Measurements from ENCODE around the gene WDR74.

WDR74 gene

DNA sequence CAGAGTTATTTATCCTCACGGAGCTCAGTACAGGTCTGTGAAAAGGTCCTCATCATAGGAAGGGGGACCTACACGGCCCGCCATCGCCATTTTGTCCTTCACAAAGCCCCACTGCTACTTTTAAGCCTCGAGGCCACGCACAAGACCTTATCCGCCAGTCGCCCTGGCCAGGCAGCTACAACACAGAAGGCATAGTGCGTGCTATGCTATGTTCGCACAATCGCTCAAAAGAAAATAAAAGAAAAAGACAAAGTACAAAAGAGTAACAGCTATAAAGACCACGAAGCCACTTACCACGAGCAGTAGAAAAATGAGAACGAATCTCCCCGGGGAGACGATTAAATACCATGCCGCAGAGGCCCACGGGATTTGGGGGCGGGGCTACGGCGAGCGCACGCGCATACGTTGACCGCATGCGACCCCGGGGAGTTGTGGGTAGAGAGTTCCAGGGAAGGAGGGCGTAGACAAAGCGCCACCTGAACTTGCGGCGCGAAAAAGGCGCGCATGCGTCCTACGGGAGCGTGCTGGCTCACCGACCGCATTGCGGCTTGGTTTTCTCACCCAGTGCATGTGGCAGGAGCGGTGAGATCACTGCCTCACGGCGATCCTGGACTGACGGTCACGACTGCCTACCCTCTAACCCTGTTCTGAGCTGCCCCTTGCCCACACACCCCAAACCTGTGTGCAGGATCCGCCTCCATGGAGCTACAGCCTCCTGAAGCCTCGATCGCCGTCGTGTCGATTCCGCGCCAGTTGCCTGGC lies 16.4 kb upstream of the WDR74 start:
- Histone ChIP-seq H3K4me2 (ENCODE audit: low read length) (peak overlapping the region; percentile 94), H3K9ac (no peak overlapping the region), H3K27ac (peak overlapping the region; percentile 61), H3K4me1 (no peaks in the 10 kb centered on the region), H3K9me3 (ENCODE audit: control insufficient read depth, low read length) (no peaks in the 10 kb centered on the region), H3K36me3 (ENCODE audit: control insufficient read depth, insufficient read depth, low read length) (no peaks in the 10 kb centered on the region), H3K79me2 (peaks cover 4% of the 10 kb centered on the region), H3K27me3 (ENCODE audit: control insufficient read depth, insufficient read depth, low read length) (no peaks in the 10 kb centered on the region), H3K4me3 (ENCODE audit: low read depth, low read length) (peak overlapping the region; percentile 97), H2AFZ (peak overlapping the region; percentile 95)
- TF ChIP-seq, protein P1, sequence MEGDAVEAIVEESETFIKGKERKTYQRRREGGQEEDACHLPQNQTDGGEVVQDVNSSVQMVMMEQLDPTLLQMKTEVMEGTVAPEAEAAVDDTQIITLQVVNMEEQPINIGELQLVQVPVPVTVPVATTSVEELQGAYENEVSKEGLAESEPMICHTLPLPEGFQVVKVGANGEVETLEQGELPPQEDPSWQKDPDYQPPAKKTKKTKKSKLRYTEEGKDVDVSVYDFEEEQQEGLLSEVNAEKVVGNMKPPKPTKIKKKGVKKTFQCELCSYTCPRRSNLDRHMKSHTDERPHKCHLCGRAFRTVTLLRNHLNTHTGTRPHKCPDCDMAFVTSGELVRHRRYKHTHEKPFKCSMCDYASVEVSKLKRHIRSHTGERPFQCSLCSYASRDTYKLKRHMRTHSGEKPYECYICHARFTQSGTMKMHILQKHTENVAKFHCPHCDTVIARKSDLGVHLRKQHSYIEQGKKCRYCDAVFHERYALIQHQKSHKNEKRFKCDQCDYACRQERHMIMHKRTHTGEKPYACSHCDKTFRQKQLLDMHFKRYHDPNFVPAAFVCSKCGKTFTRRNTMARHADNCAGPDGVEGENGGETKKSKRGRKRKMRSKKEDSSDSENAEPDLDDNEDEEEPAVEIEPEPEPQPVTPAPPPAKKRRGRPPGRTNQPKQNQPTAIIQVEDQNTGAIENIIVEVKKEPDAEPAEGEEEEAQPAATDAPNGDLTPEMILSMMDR (IDR thresholded peaks at IDR 0.05), result no peak

DNA sequence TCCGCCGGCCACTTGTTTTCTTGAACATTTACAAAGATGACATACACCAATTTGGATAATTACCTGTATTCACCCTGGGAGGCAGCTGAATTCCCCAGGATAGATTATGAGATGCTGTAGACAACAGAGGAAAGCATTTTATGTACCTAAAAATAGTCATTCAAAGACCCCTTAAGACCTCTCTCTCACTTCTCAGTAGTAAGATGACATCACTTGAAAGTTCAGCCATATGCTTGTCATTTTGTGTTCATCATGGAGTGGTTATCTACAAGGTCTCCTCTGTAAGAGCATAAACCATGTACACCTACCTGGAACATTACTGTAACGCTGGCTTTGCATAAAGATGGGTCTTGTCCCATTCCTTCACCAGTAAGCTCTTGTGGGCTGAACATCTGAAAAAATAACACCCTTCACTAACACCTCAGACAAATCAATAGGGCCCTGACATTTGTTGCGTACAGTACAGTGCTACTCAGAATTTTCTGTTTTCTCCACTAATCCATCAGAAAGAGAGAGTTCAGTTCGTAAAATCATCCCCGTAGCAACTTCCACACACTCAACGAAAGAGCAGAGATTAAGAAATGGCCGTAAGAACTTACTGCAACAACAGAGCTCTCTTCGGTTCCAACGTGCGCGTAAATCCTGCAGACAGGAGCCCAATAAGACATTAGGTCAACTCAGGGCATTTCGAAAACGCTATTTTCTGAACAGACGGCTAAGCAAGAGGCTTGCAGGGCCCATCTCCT lies 15.6 kb upstream of the WDR74 start:
- Histone ChIP-seq H3K36me3 (ENCODE audit: control insufficient read depth, insufficient read depth, low read length) (no peaks in the 10 kb centered on the region), H3K4me2 (ENCODE audit: low read length) (peak overlapping the region; percentile 94), H3K4me1 (no peaks in the 10 kb centered on the region), H3K9ac (no peak overlapping the region), H3K4me3 (ENCODE audit: low read depth, low read length) (peak overlapping the region; percentile 97), H2AFZ (peak overlapping the region; percentile 59), H3K27me3 (ENCODE audit: control insufficient read depth, insufficient read depth, low read length) (no peaks in the 10 kb centered on the region), H3K27ac (peak overlapping the region; percentile 61), H3K79me2 (peaks cover 4% of the 10 kb centered on the region), H3K9me3 (ENCODE audit: control insufficient read depth, low read length) (no peaks in the 10 kb centered on the region)
- TF ChIP-seq, protein P1 (IDR thresholded peaks at IDR 0.05), result no peak

DNA sequence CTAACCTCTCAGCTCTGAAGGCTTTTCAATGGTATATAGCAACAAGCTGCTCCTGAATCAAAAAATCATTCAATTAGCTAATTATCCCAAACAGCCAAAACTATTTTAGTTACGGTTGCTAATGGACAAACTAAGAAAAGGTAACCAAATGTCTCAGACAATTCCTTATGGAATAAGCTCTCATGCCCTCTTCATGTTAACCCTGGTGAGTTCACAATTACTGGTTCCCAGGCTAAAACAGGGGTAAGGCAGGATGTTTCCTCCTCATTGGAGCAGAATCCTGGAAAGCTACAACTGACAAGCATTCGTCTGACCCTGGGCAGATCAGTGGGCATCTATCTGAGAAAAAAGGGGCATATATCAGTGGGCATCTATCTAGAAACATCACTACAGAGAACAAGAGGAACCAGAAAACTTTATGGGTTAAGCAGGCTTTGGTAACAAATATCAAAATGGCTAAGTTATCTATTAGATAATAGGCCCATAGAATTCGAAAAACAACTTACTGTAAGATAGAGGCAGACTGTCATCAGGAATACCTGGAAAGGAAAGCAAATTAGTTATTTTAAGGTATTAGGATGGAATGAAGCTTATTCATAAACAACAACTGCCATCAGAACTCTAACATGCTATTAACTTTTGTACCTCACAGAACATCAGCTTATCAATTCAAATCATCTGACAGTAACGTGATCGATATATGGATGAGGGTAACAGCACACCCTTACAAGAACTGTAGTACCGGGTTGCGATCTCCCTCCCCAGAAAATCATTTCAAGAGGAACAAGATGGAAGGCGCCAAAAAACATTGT lies 14.8 kb upstream of the WDR74 start:
- no peak overlapping the region for H3K27ac ChIP-seq

DNA sequence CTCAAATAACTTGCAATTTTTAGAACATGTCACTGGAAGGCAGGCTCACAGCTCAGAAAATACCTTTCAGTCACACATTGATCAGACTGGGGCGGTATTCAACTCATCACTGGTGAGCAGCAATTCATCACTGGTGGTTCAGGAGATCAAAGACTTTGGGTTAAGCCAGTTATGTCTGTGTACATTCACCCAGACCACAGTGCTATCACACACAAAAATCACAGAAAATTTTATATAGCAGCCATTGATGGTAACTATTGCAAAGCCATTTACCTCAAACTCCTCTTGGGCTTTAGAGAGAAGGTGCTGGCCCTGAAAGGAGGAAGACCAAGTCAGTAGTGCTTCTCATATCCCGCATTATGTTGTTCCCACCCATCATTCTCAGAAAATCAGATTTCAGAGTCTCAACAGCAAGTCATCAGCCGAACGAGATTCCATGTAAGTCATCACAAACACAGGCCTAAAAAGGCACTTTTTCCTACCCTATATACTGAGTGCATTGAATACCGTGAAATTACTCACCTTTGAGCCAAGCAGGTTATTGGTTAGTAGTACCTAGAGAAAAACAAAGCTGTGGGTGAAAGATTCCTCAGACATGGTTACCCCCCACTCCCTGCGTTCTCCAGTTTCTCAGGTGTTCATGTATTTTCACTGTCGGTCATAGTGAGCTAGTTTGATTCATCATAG lies 14.0 kb upstream of the WDR74 start:
- Histone ChIP-seq H2AFZ (no peak overlapping the region), H3K27me3 (ENCODE audit: control insufficient read depth, insufficient read depth, low read length) (no peaks in the 10 kb centered on the region), H3K36me3 (ENCODE audit: control insufficient read depth, insufficient read depth, low read length) (no peaks in the 10 kb centered on the region), H3K9me3 (ENCODE audit: control insufficient read depth, low read length) (no peaks in the 10 kb centered on the region), H3K4me3 (ENCODE audit: low read depth, low read length) (no peak overlapping the region), H3K4me2 (ENCODE audit: low read length) (no peak overlapping the region), H3K79me2 (peaks cover 4% of the 10 kb centered on the region), H3K9ac (no peak overlapping the region), H3K27ac (no peak overlapping the region), H3K4me1 (no peaks in the 10 kb centered on the region)
- TF ChIP-seq, protein P1 (IDR thresholded peaks at IDR 0.05), result no peak

More for the DNA sequence above, 14.8 kb upstream of the WDR74 start:
- Histone ChIP-seq H3K9ac (no peak overlapping the region), H3K4me3 (ENCODE audit: low read depth, low read length) (peak overlapping the region; percentile 97), H3K79me2 (peaks cover 4% of the 10 kb centered on the region), H3K4me1 (no peaks in the 10 kb centered on the region), H3K9me3 (ENCODE audit: control insufficient read depth, low read length) (no peaks in the 10 kb centered on the region), H3K27me3 (ENCODE audit: control insufficient read depth, insufficient read depth, low read length) (no peaks in the 10 kb centered on the region), H2AFZ (no peak overlapping the region), H3K4me2 (ENCODE audit: low read length) (peak overlapping the region; percentile 94), H3K36me3 (ENCODE audit: control insufficient read depth, insufficient read depth, low read length) (no peaks in the 10 kb centered on the region)
- TF ChIP-seq, protein P1 (IDR thresholded peaks at IDR 0.05), result no peak
